Ovary (tissue), 3 donors: ENCODE measurements around the gene MYBPC2.

ENCODE experiments used
- CTCF ChIP-seq, 3 donors: fragments of 450-650 bp in 2 of 3; fragments of 200-600 bp in 1 of 3; IDR thresholded peaks; one replicate each; pipeline versions ENCODE4 v1.5.1 to v1.8.0; 2016 to 2022; ENCODE audit warnings: antibody characterized with exemption in 3 of 3, mild to moderate bottlenecking in 1 of 3
- EP300 ChIP-seq: sonication (generic); formaldehyde crosslinking; IDR thresholded peaks from one replicate; pipeline ENCODE4 v1.6.1; 2017; ENCODE audit warnings: antibody characterized with exemption
- POLR2A ChIP-seq: fragments of 450-650 bp; IDR thresholded peaks from one replicate; pipeline ENCODE4 v1.6.1; 2017; ENCODE audit warnings: antibody characterized with exemption, mild to moderate bottlenecking, moderate library complexity
- donor health status: DM: no; HTN: no; CAD: no.

DNA sequence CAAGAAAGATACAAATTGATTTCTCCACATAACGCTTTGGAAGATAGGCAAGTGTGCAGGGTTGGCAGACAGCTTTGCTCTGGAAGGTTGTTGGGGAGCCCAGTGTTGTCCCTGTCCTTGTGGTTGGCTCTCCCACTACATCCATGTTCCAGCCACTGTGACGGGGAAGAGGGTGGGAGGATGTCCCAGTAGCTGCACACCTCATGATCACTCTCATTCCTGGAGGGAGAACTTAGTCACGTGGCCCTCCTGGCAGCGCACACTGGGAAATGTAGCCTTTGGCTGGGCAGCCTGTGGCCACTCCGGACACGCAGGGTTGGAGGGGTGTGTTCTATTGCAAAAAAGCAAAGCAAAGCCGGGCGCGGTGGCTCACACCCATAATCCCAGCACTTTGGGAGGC, 38.7 kb upstream of the MYBPC2 start:
- TF ChIP-seq POLR2A, result no peak
- TF ChIP-seq CTCF (IDR thresholded peaks at IDR 0.05), result no peak
- TF ChIP-seq EP300, result no peak
